HepG2 (cell line): ENCODE data around the gene CEP43. TPM values are rescaled to one million over a fixed set of nuclear protein-coding genes. Genes with fewer than 3 reads are reported as not detected.
A peak's percentile ranks its signal among the peaks of the same experiment; 100 is the strongest.

Source experiments
- EEA1 ChIP-seq: sonication (generic); formaldehyde crosslinking; IDR thresholded peaks from 2 replicates; pipeline ENCODE4 v1.5.1; 2020; ENCODE audit warnings: mild to moderate bottlenecking, missing genetic modification reagents, borderline replicate concordance
- ESRRA ChIP-seq: sonication (generic); formaldehyde crosslinking; IDR thresholded peaks from 2 replicates; pipeline ENCODE4 v1.5.1; 2020; ENCODE audit warnings: mild to moderate bottlenecking, low read depth, missing genetic modification reagents
- NAIF1 ChIP-seq: sonication (generic); formaldehyde crosslinking; IDR thresholded peaks from 2 replicates; pipeline ENCODE4 v1.5.0; 2020; ENCODE audit warnings: mild to moderate bottlenecking, missing genetic modification reagents, borderline replicate concordance
- ONECUT2 ChIP-seq: sonication (generic); formaldehyde crosslinking; IDR thresholded peaks from 2 replicates; pipeline ENCODE4 v1.4.0; 2020; ENCODE audit warnings: missing genetic modification reagents
- RAD21 ChIP-seq: fragments of 450-650 bp; formaldehyde crosslinking; IDR thresholded peaks from 2 replicates; pipeline ENCODE4 v1.5.0; 2020; ENCODE audit warnings: mild to moderate bottlenecking
- RBM39 ChIP-seq: fragments of 200-400 bp; formaldehyde crosslinking; IDR thresholded peaks from one replicate; pipeline ENCODE4 v1.6.1; 2018; ENCODE audit warnings: antibody characterized with exemption, mild to moderate bottlenecking, low read depth, low read length; ENCODE audit not compliant: poor library complexity, severe bottlenecking
- SMYD3 ChIP-seq: sonication (generic); formaldehyde crosslinking; IDR thresholded peaks from 2 replicates; pipeline ENCODE4 v1.8.1; 2023; ENCODE audit warnings: mild to moderate bottlenecking, missing genetic modification reagents
- SRY ChIP-seq: sonication (generic); formaldehyde crosslinking; IDR thresholded peaks from 2 replicates; pipeline ENCODE4 v1.8.0; 2022; ENCODE audit warnings: mild to moderate bottlenecking, missing genetic modification reagents
- TEAD3 ChIP-seq: optimal IDR thresholded peaks from 2 replicates; pipeline ENCODE3; 2016; ENCODE audit warnings: borderline replicate concordance
- U2AF1 ChIP-seq: fragments of 200-400 bp; formaldehyde crosslinking; optimal IDR thresholded peaks from 2 replicates; pipeline ENCODE3; 2017; ENCODE audit warnings: mild to moderate bottlenecking, low read depth, low read length
- ZEB1 ChIP-seq: IDR thresholded peaks from 2 replicates; pipeline ENCODE4 v1.6.1; 2012; ENCODE audit warnings: mild to moderate bottlenecking, low read depth, inconsistent platforms; ENCODE audit not compliant: insufficient replicate concordance
- ZFP37 ChIP-seq: sonication (generic); formaldehyde crosslinking; IDR thresholded peaks from 2 replicates; pipeline ENCODE4 v1.4.0; 2020; ENCODE audit warnings: missing genetic modification reagents, borderline replicate concordance
- ZKSCAN1 ChIP-seq: fragments of 150-350 bp; IDR thresholded peaks from 2 replicates; pipeline ENCODE4 v1.6.1; 2014; ENCODE audit warnings: low read length
- ZMAT3 ChIP-seq: sonication (generic); formaldehyde crosslinking; conservative IDR thresholded peaks from 2 replicates; pipeline ENCODE4 v1.7.0; 2021; ENCODE audit warnings: missing genetic modification reagents
- ZNF136 ChIP-seq: sonication (generic); formaldehyde crosslinking; IDR thresholded peaks from 2 replicates; pipeline ENCODE4 v1.8.1; 2022; ENCODE audit warnings: low read depth, mild to moderate bottlenecking, moderate library complexity, missing genetic modification reagents
- ZNF143 ChIP-seq: sonication (generic); formaldehyde crosslinking; IDR thresholded peaks from 2 replicates; pipeline ENCODE4 v1.4.0; 2020; ENCODE audit warnings: missing genetic modification reagents
- ZNF605 ChIP-seq: sonication (generic); formaldehyde crosslinking; IDR thresholded peaks from 2 replicates; pipeline ENCODE4 v1.8.0; 2022; ENCODE audit warnings: mild to moderate bottlenecking, missing genetic modification reagents
- ZNF839 ChIP-seq: sonication (generic); formaldehyde crosslinking; IDR thresholded peaks from 2 replicates; pipeline ENCODE4 v1.4.0; 2020; ENCODE audit warnings: missing genetic modification reagents, mild to moderate bottlenecking, borderline replicate concordance
- ZNF883 ChIP-seq: sonication (generic); formaldehyde crosslinking; IDR thresholded peaks from 2 replicates; pipeline ENCODE4 v1.5.1; 2020; ENCODE audit warnings: mild to moderate bottlenecking, missing genetic modification reagents; ENCODE audit errors: not compliant biosample characterization
- ZSCAN9 ChIP-seq: IDR thresholded peaks from 2 replicates; pipeline ENCODE4 v1.6.1; 2016; ENCODE audit warnings: borderline replicate concordance
- polyA plus RNA-seq, 8 experiments: library from polyadenylated mRNA; depleted of rRNA in 3 of 8; stranded (reverse) in 7 of 8; unstranded in 1 of 8; fragments of >200 nt; fragmentation: Illumina TruSeq in 4 of 8; extraction: Trizol in 4 of 8; gene quantifications; 2 replicates each; pipeline versions ENCODE4 v1.2.1 to v1.2.3, GENCODE V29; 2011 to 2016; ENCODE audit warnings: low read depth in 4 of 8, missing spikeins in 1 of 8, mixed read lengths in 1 of 8; ENCODE audit not compliant: insufficient read depth in 1 of 8
- total RNA-seq, 5 experiments: library from RNA; depleted of rRNA; stranded (reverse); fragments of >200 nt; fragmentation: Illumina TruSeq; extraction: Trizol; gene quantifications; 2 replicates each; pipeline ENCODE4 v1.2.3, GENCODE V29; 2016; ENCODE audit warnings: low read depth in 1 of 5
- TF ChIP-seq, protein P1 (sequence below): sonication (generic); formaldehyde crosslinking; IDR thresholded peaks from 2 replicates; pipeline ENCODE4 v1.5.1; 2020; ENCODE audit warnings: mild to moderate bottlenecking, missing genetic modification reagents, moderate library complexity
- TF ChIP-seq, protein P2 (sequence below): conservative IDR thresholded peaks from 2 replicates; pipeline ENCODE4 v1.6.1; 2018; ENCODE audit warnings: missing genetic modification reagents

Gene CEP43
- total and polyA plus RNA-seq, 2 of the 13 experiments (the other 11 are each of a cell fraction or from before 2014, with no cell fraction given) = 29.3 to 73.9 TPM

DNA sequence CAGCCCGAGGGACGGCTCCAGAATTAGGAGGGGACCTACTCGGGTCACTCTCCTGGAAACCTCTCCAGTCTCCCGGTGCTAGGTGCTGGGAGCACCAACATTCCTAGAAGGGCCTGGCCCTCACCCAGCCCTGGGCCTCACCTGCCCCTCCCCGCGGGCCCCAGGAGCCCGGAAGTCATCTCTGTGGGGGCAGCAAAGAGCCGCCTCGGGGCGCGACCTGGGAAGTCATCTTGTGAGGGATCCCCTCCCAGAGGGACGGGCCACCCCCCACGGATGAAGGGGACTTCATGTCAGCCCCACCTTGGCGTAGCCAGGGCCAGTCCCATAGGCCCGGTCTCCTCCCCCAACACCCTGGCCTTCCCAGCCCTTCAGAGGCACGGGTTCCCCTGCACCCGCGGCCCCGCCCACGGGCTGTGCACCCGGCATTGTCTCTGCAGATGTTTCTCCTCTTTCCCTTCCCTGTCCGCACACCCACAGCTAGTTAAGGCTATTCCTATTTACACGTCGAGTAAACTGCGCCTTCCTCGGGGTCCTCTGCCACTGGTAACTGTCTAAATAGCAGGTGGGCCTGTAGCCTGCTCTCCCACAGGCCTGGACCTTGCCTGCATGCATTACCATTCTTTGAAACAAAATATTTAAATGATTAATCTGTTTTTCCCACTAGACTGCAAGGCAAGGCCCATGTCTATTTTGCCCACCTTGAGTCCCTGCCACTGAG is 42.0 kb upstream of the CEP43 start (continued):
- no peak; the same call in 1 of the 2 replicates for TF ChIP-seq ESRRA (CRISPR knock-in tag)
- no peak for TF ChIP-seq SMYD3 (CRISPR knock-in tag)
- no peak for TF ChIP-seq ZKSCAN1
- TF ChIP-seq, protein P1, sequence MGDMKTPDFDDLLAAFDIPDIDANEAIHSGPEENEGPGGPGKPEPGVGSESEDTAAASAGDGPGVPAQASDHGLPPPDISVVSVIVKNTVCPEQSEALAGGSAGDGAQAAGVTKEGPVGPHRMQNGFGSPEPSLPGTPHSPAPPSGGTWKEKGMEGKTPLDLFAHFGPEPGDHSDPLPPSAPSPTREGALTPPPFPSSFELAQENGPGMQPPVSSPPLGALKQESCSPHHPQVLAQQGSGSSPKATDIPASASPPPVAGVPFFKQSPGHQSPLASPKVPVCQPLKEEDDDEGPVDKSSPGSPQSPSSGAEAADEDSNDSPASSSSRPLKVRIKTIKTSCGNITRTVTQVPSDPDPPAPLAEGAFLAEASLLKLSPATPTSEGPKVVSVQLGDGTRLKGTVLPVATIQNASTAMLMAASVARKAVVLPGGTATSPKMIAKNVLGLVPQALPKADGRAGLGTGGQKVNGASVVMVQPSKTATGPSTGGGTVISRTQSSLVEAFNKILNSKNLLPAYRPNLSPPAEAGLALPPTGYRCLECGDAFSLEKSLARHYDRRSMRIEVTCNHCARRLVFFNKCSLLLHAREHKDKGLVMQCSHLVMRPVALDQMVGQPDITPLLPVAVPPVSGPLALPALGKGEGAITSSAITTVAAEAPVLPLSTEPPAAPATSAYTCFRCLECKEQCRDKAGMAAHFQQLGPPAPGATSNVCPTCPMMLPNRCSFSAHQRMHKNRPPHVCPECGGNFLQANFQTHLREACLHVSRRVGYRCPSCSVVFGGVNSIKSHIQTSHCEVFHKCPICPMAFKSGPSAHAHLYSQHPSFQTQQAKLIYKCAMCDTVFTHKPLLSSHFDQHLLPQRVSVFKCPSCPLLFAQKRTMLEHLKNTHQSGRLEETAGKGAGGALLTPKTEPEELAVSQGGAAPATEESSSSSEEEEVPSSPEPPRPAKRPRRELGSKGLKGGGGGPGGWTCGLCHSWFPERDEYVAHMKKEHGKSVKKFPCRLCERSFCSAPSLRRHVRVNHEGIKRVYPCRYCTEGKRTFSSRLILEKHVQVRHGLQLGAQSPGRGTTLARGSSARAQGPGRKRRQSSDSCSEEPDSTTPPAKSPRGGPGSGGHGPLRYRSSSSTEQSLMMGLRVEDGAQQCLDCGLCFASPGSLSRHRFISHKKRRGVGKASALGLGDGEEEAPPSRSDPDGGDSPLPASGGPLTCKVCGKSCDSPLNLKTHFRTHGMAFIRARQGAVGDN = peak; percentile 93
- TF ChIP-seq RBM39 = peak; percentile 86
- no peak for TF ChIP-seq ZNF883 (CRISPR knock-in tag)
- peak; percentile 73 for TF ChIP-seq TEAD3 (CRISPR knock-in tag)
- peak; percentile 32 for TF ChIP-seq U2AF1
- TF ChIP-seq ZFP37 = peak; percentile 32; the same call in 1 of the 2 replicates
- TF ChIP-seq SRY (CRISPR knock-in tag) = peak; percentile 72; the same call in 1 of the 2 replicates
- TF ChIP-seq, protein P2, sequence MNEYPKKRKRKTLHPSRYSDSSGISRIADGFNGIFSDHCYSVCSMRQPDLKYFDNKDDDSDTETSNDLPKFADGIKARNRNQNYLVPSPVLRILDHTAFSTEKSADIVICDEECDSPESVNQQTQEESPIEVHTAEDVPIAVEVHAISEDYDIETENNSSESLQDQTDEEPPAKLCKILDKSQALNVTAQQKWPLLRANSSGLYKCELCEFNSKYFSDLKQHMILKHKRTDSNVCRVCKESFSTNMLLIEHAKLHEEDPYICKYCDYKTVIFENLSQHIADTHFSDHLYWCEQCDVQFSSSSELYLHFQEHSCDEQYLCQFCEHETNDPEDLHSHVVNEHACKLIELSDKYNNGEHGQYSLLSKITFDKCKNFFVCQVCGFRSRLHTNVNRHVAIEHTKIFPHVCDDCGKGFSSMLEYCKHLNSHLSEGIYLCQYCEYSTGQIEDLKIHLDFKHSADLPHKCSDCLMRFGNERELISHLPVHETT = peak; percentile 67; the same call in 1 of the 2 replicates
- TF ChIP-seq ZMAT3 (CRISPR knock-in tag) = no peak; the same call in 1 of the 2 replicates
- no peak for TF ChIP-seq EEA1
- TF ChIP-seq NAIF1 = peak; percentile 69
- TF ChIP-seq ZSCAN9 = no peak
- peak; percentile 29; the same call in 1 of the 2 replicates for TF ChIP-seq RAD21 (CRISPR knock-in tag)
- no peak for TF ChIP-seq ZNF839 (CRISPR knock-in tag)
- no peak for TF ChIP-seq ONECUT2
- peak; percentile 95 for TF ChIP-seq ZNF605 (CRISPR knock-in tag)
- no peak for TF ChIP-seq ZNF143 (CRISPR knock-in tag)
- TF ChIP-seq ZEB1 = peak; percentile 29
- TF ChIP-seq ZNF136 (CRISPR knock-in tag) = peak; percentile 68; the same call in 1 of the 2 replicates
